HepG2 (cell line): ENCODE results near the gene TARP.

Source experiments
- ATAC-seq: fragments of 200-7000 bp; cut with Tn5 transposase; 3 replicates; pipeline ENCODE4 v1.9.1; 2020; ENCODE audit warnings: mild to moderate bottlenecking, moderate library complexity
- BruUV-seq: library from RNA; stranded (reverse); fragments of 400-500 nt; replicated peaks from 2 replicates; lab custom pipeline; 2021; lab: Mats Ljungman, UMichigan
- CTCF ChIA-PET: fragments of 300-600 bp; formaldehyde crosslinking; extraction: SDS; loops from one replicate; lab custom pipeline; 2021; ENCODE audit warnings: low total read pairs, inconsistent platforms, low intra/inter-chr PET ratio; lab: Yijun Ruan, JAX
- POLR2A ChIA-PET: fragments of 350-600 bp; sonication (Branson Sonifier 250); formaldehyde crosslinking; loops from one replicate; lab custom pipeline; 2020; ENCODE audit warnings: antibody characterized with exemption, inconsistent platforms; lab: Yijun Ruan, JAX
- DNase-seq: peaks from one replicate; pipeline ENCODE4 v3.0.0-alpha.2; 2015; ENCODE audit warnings: low spot score
- FAIRE-seq: peaks from 3 replicates; lab custom pipeline; 2011; peaks lifted over from hg19 to GRCh38; lab: Jason Lieb, UNC
- H2AFZ ChIP-seq: one replicate; pipeline ENCODE4 v1.6.1; 2011; ENCODE audit warnings: low read length, inconsistent platforms
- H3K27ac ChIP-seq: fragments of 300-600 bp; 3 replicates; pipeline ENCODE4 v1.8.0; 2011; ENCODE audit warnings: mixed run types, mild to moderate bottlenecking, mixed read lengths, low read length, inconsistent platforms; ENCODE audit not compliant: insufficient read depth; ENCODE audit errors: extremely low read length
- H3K27me3 ChIP-seq, 2 experiments: fragments of 200-600 bp in 1 of 2; 2 replicates in 1 of 2; 3 replicates in 1 of 2; pipeline versions ENCODE4 v1.6.0 to v1.8.0; 2011; ENCODE audit warnings: low read length in 2 of 2, mild to moderate bottlenecking in 2 of 2, moderate library complexity in 2 of 2, inconsistent platforms in 1 of 2; ENCODE audit not compliant: insufficient read depth in 2 of 2, control insufficient read depth in 1 of 2
- H3K36me3 ChIP-seq, 2 experiments: fragments of 200-600 bp in 1 of 2; replicated peaks in 1 of 2; 2 replicates in 1 of 2; 3 replicates in 1 of 2; pipeline versions ENCODE4 v1.5.1 to v1.8.0; 2011; ENCODE audit warnings: low read length in 2 of 2, inconsistent platforms in 1 of 2; ENCODE audit not compliant: insufficient read depth in 2 of 2, control insufficient read depth in 1 of 2
- H3K4me1 ChIP-seq: 2 replicates; pipeline ENCODE4 v1.5.1; 2012; ENCODE audit warnings: low read length, inconsistent platforms; ENCODE audit not compliant: insufficient read depth
- H3K4me2 ChIP-seq: 2 replicates; pipeline ENCODE4 v1.6.0; 2011; ENCODE audit warnings: low read depth, low read length, inconsistent platforms
- H3K4me3 ChIP-seq, 3 experiments: fragments of 200-600 bp in 1 of 3; sonication (generic), shearing (Covaris generic) in 1 of 3; replicated peaks in 1 of 3; 2 replicates each; pipeline ENCODE4 v1.5.1; 2011 to 2016; ENCODE audit warnings: low read length in 3 of 3, inconsistent platforms in 2 of 3, low read depth in 2 of 3, mild to moderate bottlenecking in 2 of 3, control low read depth in 1 of 3, mixed read lengths in 1 of 3; ENCODE audit not compliant: insufficient read depth in 1 of 3
- H3K79me2 ChIP-seq: one replicate; pipeline ENCODE4 v1.6.1; 2011; ENCODE audit warnings: low read length, inconsistent platforms; ENCODE audit not compliant: insufficient read depth
- H3K9ac ChIP-seq: 2 replicates; pipeline ENCODE4 v1.6.0; 2011; ENCODE audit warnings: mild to moderate bottlenecking, low read depth, low read length, inconsistent platforms; ENCODE audit not compliant: insufficient read depth
- H3K9me3 ChIP-seq: 2 replicates; pipeline ENCODE4 v1.5.1; 2012; ENCODE audit warnings: mild to moderate bottlenecking, low read length
- H4K20me1 ChIP-seq: 2 replicates; pipeline ENCODE4 v1.6.0; 2011; ENCODE audit warnings: inconsistent platforms, mild to moderate bottlenecking, low read length, moderate library complexity; ENCODE audit not compliant: insufficient read depth
- DMAP1 ChIP-seq: IDR thresholded peaks from 2 replicates; pipeline ENCODE4 v1.6.1; 2016
- DNMT1 ChIP-seq: sonication (generic); formaldehyde crosslinking; IDR thresholded peaks from 2 replicates; pipeline ENCODE4 v1.5.1; 2020; ENCODE audit warnings: mild to moderate bottlenecking, missing genetic modification reagents
- FOXK1 ChIP-seq: sonication (generic); formaldehyde crosslinking; IDR thresholded peaks from 2 replicates; pipeline ENCODE4 v1.4.0; 2020; ENCODE audit warnings: low read depth, missing genetic modification reagents, borderline replicate concordance
- GFI1 ChIP-seq: sonication (generic); formaldehyde crosslinking; IDR thresholded peaks from 2 replicates; pipeline ENCODE4 v1.5.0; 2020; ENCODE audit warnings: missing genetic modification reagents, mild to moderate bottlenecking, borderline replicate concordance
- KLF16 ChIP-seq, 2 experiments: sonication (generic) in 1 of 2; formaldehyde crosslinking in 1 of 2; IDR thresholded peaks; 2 replicates each; pipeline versions ENCODE4 v1.6.1 to v1.8.0; 2016 to 2023; ENCODE audit warnings: missing genetic modification reagents in 2 of 2, missing compliant biosample characterization in 1 of 2
- MAFG ChIP-seq: sonication (generic); formaldehyde crosslinking; IDR thresholded peaks from 2 replicates; pipeline ENCODE4 v1.5.1; 2020; ENCODE audit warnings: mild to moderate bottlenecking, missing genetic modification reagents
- PHB2 ChIP-seq: fragments of 450-650 bp; IDR thresholded peaks from 2 replicates; pipeline ENCODE4 v1.6.1; 2018; ENCODE audit not compliant: partially characterized antibody
- SIX1 ChIP-seq: sonication (generic); formaldehyde crosslinking; IDR thresholded peaks from 2 replicates; pipeline ENCODE4 v1.4.0; 2020; ENCODE audit warnings: missing genetic modification reagents, borderline replicate concordance
- SP140L ChIP-seq: sonication (generic); formaldehyde crosslinking; IDR thresholded peaks from 2 replicates; pipeline ENCODE4 v1.4.0; 2020; ENCODE audit warnings: missing genetic modification reagents, borderline replicate concordance
- SRSF4 ChIP-seq: fragments of 200-400 bp; formaldehyde crosslinking; IDR thresholded peaks from one replicate; pipeline ENCODE4 v1.6.1; 2018; ENCODE audit warnings: mild to moderate bottlenecking, low read depth, low read length, moderate library complexity; ENCODE audit not compliant: poor library complexity, severe bottlenecking
- THAP11 ChIP-seq: IDR thresholded peaks from 2 replicates; pipeline ENCODE4 v1.6.1; 2016; ENCODE audit warnings: missing biosample characterization, missing genetic modification reagents
- WGBS: methylation state at CpG from one replicate; pipeline ENCODE4 v1.1.6; 2017; ENCODE audit warnings: low lambda C conversion rate; 5-methylcytosine and 5-hydroxymethylcytosine counted together
- in situ Hi-C: cut with HindIII; loops from 2 replicates; pipeline ENCODE4 v1.10.0; 2017; ENCODE audit warnings: low pct_unique_long_range_greater_than_20kb; ENCODE audit not compliant: extremely low pct_ligation_motif_present
- intact Hi-C: fragments of 100-400 bp; cut with micrococcal nuclease; formaldehyde crosslinking; loops from one replicate; pipeline ENCODE4 v1.10.0; 2022; ENCODE audit not compliant: unreplicated experiment

The TARP gene

GRCh38 chr7:38248069-38248567, 25.3 kb downstream of the TARP start:
- H4K20me1 ChIP-seq = no peaks in the 10 kb centered on the region
- no peak overlapping the region for H3K27ac ChIP-seq
- no TSS peak for BruUV-seq
- no peak for FAIRE-seq
- intact Hi-C loops (no loop called here), in situ Hi-C loops (no loop called here)
- no peak for DNase-seq
- 27% methylated on average over 5 of the region's 5 CpGs for WGBS
- H3K4me1 ChIP-seq = no peaks in the 10 kb centered on the region
- H3K4me3 ChIP-seq = no peak overlapping the region
- no peaks in the 10 kb centered on the region for H3K36me3 ChIP-seq
- H2AFZ ChIP-seq = no peak overlapping the region
- POLR2A ChIA-PET = no interaction called here
- H3K4me2 ChIP-seq = no peak overlapping the region
- peaks cover 1 to 7% of the 10 kb centered on the region in 2 experiments; a peak in 2 of 5 replicates for H3K27me3 ChIP-seq
- H3K9ac ChIP-seq = no peak overlapping the region
- H3K9me3 ChIP-seq = no peaks in the 10 kb centered on the region
- CTCF ChIA-PET = no interaction called here
- no peak for ATAC-seq
- H3K79me2 ChIP-seq = no peaks in the 10 kb centered on the region
- TF ChIP-seq THAP11 (CRISPR knock-in tag) = no peak
- no peak for TF ChIP-seq DNMT1 (CRISPR knock-in tag)
- TF ChIP-seq GFI1 (CRISPR knock-in tag) = no peak
- no peak for TF ChIP-seq SRSF4
- TF ChIP-seq KLF16 (CRISPR knock-in tag; IDR thresholded peaks at IDR 0.05) = no peak
- no peak for TF ChIP-seq FOXK1 (CRISPR knock-in tag)
- no peak for TF ChIP-seq DMAP1
- TF ChIP-seq MAFG (CRISPR knock-in tag) = no peak
- no peak for TF ChIP-seq SP140L (CRISPR knock-in tag)
- TF ChIP-seq SIX1 (CRISPR knock-in tag) = no peak
- TF ChIP-seq PHB2 = no peak
